HG03432 (cell line): ENCODE data around the gene BSCL2.
A peak's percentile ranks its signal among the peaks of the same experiment; 100 is the strongest.
"Not testable (repeated sequence)": the region's sequence is repeated elsewhere in the genome, so short reads cannot be mapped to it uniquely, and the experiment has no call there.

Experiments used
- ATAC-seq: cut with Tn5 transposase; IDR thresholded peaks from one replicate; pipeline ENCODE4 v1.9.1; 2021; ENCODE audit warnings: mild to moderate bottlenecking, moderate library complexity; ENCODE audit not compliant: unreplicated experiment

BSCL2 gene

GRCh38 chr11:62719302-62719978 lies 12.2 kb upstream of the BSCL2 start:
- ATAC-seq: no peak

- ATAC-seq: no peak
These were observed 9.6 kb upstream of the BSCL2 start for GRCh38 chr11:62716816-62717215.

DNA sequence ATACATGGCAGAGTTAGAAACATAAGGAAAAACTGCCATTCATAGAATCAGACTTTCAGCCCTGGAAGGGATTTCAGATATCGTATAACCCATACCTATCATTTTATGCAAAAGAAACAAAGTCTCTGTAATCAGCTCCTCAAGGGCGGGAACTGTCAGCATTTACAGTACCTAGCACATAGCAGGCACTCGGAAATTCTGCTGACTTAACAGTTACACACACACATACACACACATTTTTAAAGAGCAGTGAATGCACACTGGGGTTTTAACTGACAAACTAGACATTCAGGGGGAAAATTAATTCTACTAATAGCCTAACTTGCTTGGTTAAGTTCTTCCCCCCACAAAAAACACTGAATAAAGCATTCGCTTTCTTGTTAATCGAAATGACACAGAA lies 9.0 kb upstream of the BSCL2 start:
- no peak for ATAC-seq

GRCh38 chr11:62715150-62716130 lies 8.2 kb upstream of the BSCL2 start:
- ATAC-seq: no peak

DNA sequence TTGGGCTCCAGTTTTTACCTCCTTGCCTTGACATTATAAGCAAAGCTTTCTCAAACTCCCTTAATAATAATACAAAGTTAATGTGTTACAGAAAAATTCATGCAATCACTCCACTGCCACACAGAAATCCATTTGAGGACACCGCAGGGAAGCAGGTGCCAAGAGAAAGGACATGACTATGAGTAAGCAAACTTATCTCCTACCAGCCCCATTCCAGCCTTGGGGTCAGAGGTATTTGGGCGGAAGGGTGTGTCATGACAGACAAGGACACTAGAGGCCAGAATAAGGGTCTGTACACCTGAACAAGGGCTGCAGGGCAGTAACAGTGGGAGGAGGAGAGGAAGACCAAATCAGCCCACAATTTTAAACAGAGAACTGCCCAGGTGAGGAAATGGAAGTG lies 6.1 kb upstream of the BSCL2 start:
- no peak for ATAC-seq

- no peak for ATAC-seq
These were observed 5.6 kb upstream of the BSCL2 start for GRCh38 chr11:62712861-62713260.

DNA sequence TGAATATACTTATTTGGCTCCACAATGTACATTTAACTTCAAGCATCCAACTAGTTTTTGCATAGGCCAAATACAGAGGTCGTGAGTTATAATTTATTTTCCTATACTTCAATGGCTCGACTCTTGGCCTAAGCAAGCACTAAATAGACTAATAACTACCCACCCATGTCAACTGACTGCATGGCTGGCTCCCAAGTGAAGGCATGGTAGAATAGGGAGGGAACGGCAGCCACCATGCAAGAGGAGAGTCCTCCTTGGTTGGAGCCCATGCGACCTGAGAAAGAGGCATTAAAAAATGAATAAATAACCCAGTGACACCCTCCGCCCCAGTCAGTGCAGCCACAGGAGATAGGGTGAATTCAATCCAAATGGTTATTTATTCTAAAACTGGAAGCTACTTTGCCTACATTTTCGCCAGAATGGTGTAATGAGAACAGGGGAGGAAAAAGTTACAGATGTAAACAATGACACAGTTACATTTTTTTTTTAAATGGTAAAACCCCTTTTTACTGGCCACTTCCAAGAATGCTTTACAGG lies 5.1 kb upstream of the BSCL2 start:
- ATAC-seq: no peak

DNA sequence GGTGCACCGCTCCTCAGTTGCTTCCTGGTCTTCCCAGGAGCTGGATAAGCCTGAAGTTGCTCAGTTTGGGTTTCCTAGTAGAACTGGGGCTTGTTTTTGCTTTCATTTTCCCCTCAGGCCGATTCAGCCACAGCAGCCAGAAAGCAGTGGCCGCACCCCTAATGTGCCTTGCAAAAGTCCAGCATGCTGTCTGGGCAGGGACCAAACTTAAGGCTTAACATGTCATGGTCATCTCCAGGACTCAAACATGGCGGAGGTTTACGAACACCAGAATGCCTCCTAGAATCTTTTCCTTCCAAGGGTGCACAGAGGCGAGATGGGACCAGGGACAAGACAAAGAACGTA lies 2.7 kb upstream of the BSCL2 start:
- ATAC-seq: no peak

DNA sequence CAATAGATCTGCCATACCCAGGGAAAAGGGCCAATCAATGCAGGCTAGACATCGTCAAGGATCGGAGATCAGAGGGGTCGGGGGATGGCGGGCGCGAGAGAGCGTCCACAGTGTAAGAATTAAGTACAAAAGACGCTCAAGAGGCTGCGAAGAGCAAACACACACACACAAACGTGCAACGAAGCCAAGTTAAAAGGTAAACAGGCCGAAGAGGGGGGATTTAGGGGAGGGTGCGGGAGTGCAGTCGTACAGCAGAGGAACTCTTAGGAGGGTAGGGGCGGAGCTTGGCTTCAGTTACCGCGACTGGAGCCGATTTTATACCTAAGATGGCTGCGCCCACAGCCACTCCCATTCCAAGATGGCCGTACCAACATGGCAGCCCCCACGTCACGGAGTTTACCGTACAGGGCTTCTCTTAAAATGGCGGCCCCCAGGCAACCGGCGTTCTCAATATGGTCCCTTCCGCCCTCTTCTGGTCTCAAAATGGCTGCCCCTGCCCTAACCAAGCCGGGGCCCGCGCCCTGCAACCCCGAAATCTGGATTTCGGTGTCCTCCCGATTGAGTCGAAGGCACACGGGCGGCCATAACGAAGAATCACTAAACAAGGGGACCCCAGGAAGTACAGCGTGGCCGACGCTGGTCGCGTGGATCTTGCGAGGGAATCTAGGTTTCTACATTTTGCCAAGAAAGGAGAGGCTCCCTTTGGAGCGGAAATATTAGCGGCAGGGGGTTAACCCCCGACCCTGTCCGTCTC lies 2.2 kb upstream of the BSCL2 start:
- peak; percentile 66 for ATAC-seq

DNA sequence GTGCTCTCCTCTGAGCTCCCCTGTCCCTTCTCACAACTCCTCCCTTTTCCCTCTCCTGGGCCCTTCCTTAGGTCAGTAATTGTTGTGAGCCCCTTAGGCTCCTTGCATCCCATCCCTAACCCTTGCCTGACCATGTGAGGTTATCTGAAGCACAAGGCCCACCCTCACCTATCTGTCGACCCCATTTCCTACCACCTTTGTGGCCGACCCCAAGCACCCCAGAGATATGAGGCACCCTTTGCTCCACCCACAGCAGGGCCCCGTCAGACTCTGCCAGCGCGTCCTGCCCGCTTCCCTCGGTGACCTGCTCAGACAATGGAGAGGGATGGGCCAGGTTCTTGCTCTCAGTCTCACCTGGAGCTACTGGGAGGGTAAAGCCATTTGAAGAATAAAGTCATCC lies 1.6 kb upstream of the BSCL2 start:
- ATAC-seq: no peak

DNA sequence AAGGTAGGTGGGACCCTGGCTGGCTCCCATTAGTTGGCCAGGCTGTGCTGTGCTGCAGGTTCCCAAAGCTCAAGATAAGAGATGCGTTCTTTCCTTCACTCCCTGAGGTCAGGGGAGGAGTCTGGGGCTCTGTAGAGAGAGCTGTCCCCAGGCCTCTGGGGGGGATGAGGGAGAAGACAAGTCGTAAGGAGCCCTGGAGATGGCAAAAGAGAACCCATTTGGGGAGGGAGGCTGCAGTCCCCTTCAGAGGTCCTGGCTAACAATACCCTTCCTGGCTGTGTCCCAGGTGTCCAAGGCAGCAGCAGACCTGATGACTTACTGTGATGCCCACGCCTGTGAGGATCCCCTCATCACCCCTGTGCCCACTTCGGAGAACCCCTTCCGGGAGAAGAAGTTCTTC lies 1.2 kb upstream of the BSCL2 start:
- ATAC-seq: no peak

GRCh38 chr11:62706850-62707247 lies 375 bp downstream of the BSCL2 start:
- no peak for ATAC-seq

DNA sequence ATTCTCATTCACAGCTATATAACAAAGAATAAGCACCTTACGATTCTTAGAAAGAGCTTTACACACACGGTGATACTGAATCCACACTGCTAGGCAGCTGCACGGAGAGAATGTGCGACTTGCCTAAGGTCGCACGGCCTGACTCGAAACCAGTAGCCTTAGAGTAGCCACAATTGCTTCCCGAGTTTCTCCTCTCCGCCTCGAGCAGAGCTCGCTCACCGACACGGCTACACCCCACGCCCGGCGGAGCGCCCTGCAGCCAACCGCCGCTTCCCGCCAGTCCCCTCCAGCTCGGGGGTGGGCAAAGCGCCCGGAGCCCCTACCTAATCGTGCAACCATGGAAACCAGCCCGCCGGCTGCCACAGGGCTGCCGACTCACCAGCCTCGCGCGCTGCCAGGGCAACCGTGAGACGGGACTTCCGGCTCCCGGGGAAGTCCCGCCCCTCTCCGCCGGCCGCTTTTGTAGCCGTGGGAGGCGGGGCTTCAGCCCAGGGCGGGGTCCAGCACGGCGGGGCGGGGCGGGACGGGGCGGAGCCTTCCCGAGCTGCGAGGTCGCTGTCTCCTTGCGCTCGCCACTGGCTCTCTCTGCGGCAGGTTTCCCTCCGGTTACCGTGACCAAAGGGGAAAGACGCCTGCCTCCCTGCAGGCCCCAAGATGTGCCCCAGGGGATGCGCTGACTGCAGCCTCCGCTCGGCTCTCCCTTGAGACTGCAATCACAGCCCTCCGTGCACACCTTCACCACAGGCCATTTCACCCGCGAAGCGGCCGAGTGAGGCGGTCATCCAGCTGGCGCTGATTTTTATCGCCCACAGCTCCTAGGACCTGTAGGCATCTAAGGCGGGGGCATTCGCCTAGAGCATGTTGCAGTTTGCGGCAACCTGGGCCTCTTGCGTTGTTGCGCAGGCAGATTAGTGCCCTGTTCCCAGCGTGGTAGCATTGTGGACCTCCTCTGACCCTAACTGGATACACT lies 1.1 kb downstream of the BSCL2 start:
- peak; percentile 73 for ATAC-seq

DNA sequence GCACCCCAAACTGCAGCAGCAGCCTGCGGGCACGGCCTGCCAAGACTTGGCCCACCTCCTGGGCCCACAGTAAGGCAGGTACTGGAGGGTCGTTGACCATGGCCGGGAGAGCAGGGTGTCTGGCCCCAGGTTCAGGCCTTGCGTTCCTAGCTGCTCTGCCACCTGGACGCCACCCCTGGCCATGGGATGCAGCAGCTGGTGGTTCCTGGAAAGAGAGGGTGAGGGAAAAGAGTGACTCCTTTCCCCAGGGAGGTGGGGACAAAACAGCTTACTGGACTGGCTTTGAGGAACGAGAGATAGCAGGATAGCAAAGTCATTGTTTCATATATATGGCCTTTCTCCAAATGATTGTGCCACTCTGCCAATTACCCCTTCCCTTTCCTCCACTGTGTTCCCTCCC lies 1.8 kb downstream of the BSCL2 start:
- no peak for ATAC-seq

GRCh38 chr11:62703921-62704320 lies 3.3 kb downstream of the BSCL2 start:
- not testable (repeated sequence) for ATAC-seq

DNA sequence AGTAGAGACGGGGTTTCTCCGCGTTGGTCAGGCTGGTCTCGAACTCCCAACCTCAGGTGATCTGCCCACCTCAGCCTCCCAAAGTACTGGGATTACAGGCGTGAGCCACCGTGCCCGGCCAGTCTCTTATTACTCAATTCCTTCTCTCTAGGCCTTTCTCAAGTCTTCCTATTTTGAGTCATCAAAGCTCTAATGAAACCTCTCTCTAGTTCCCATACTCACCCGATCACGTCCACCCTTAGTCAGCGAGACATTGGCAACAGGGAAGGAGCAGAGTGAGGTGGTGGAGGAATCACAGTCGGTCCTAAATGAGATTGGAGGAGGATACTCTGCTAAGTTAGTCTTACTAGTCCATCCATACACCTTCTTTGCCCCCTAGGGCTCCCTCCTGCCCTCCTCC lies 5.0 kb downstream of the BSCL2 start:
- ATAC-seq: no peak

DNA sequence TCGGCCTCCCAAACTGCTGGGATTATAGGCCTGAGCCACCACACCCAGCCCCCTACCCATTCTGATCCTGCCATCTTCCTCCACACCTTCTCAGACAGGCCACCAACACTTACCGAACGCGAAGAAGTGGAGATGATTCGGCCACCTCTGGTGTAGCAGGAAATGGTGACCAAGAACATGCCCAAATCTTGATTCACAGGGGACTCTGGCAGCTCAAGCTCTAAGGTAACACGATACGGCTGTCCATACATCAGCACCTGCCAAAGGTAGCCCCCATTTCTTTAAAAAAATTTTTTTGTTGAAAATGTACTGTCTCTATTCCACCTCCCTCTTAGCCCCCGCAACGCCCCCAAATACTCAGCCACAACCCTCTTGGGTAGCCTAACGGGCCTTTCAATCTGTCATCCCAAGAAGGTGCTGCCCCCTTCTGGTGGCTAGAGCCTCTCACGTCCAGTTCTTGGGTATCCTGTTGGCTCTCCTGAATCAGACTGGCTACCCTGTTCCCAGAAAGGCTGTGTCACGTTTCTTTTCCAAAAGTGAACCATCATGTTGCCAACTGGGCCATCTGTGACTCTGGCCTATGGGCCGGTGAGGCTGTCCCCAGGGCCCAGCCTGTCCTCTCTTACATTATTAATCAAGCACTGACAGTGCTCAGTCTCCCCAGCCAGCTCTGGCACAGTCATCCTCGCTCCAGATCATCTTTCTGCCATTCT lies 12.6 kb downstream of the BSCL2 start:
- no peak for ATAC-seq

- not testable (repeated sequence) for ATAC-seq
These were observed 13.6 kb downstream of the BSCL2 start for GRCh38 chr11:62693624-62694023.

- ATAC-seq: no peak
These were observed 17.6 kb downstream of the BSCL2 start, which contains the start of gene LRRN4CL for GRCh38 chr11:62689421-62690183. Gene LRRN4CL, minus strand, starts transcription at chr11:62689530. Its CDS starts 1,022 bp downstream, at chr11:62688508.
